ENCODE results near the gene GPR149. TPM values are rescaled to one million over a fixed set of nuclear protein-coding genes. Genes with fewer than 3 reads are reported as not detected.

GPR149 gene
- total RNA-seq, 1 donor from 2014 or later: not detected

DNA sequence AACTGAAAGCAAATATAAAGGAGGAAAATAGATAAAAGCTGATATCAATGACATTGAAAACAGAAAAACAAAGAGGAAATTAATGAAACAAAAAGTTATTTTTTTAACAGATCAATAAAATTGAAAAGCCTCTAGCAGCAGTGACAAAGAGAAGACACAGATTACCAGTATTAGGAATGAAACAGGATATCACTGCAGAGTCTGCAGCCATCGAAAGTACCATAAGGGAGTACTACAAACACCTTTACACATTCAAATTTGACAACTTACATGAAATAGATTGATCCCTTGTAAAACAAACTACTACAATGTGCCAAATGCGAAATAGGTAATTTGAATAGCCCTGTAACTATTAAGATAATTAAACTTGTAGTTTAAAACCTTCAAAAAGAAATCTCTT, 80.8 kb downstream of the GPR149 start:
- no peak for DNase-seq (ENCODE audit: low spot score)

DNA sequence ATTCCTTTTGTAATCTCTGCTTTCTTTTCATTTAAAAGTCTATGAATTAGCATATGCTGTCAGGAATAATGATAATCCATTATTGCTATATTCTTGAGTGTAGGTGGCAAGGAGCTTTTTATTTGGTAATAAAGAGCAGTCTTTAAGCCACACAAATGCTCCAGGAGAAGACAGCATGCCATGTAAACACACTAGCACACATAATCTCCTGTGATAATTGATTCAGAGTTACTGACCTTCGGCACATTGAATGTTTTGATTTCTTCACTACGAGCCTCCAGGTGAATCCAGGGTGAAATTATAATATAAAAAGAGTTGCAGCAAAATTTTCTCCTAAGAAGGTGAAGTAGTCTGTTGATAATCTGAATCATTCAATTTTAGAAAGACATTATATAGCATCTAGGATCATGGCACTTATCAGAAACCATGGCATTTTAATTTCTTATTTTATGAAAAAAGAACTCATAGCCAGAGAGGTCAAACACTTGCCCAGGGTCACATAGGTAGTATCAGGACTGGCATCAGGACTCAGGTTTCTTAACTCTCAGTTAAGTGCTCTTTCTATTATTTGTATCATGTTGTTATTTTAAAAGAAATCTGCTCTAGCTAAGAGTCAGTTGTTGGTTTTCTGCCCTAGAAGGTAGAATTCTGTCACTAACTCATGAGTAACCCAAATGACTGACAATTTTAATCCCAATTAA, 84.4 kb downstream of the GPR149 start:
- no peak for DNase-seq (ENCODE audit: low spot score)

DNA sequence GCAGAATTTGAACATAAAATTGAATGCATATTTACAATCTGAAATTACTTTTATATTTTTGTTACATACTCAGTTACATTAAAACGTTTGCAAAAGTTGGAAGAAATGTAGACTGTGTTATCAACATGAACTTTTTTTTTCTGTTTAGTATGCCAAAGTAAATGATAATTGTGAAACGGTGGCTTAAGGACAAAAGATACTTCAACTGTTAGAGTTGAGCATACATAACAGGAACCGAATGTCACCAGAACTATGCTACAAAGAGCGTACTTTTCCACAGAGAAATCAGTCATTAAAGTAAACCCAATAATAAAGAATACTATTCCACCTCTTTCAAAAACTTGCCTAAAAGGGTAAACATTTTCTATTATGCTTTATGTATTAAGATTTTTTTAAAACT, 91.4 kb downstream of the GPR149 start:
- DNase-seq (ENCODE audit: low spot score): no peak

DNA sequence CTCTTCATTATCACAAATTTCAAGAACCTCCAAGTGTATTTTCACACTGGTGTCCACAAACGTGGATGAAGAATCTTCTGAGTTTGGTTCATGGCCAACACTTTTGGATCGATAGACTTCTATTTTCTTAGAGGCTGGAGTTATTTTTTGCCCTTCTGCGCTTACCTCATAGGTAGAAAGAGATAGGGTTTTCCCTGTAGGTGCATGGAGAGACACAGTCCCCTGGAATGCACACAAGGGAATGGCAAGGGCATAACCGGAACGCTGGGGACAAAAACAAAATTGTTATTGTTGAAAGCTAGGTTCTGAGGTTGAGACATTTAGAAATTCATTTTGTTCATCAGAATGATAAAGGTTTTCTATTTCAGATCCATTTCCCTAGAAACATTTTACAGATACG, 92.0 kb downstream of the GPR149 start:
- no peak for DNase-seq (ENCODE audit: low spot score)

DNA sequence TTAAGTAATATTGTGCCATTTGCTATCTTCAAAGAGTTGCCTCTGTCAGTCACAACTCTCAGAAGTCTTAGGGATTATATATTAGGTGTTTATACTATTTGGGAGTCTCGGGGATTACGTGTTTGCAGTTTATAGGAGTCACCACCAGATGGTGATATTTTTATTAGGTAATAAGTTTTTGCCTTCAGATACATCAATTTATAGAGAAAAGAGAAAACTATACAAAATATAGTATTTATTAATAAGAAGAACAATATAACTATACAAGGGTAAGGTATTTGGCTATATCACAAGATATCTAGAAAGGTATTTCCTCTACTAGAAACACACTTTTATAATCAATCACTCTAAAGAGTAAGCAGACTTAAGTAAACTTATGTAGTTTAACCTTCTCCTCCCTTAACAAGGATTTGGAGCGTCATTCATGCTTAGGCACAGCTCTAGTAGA, 95.0 kb downstream of the GPR149 start:
- no peak for DNase-seq (ENCODE audit: low spot score)

DNA sequence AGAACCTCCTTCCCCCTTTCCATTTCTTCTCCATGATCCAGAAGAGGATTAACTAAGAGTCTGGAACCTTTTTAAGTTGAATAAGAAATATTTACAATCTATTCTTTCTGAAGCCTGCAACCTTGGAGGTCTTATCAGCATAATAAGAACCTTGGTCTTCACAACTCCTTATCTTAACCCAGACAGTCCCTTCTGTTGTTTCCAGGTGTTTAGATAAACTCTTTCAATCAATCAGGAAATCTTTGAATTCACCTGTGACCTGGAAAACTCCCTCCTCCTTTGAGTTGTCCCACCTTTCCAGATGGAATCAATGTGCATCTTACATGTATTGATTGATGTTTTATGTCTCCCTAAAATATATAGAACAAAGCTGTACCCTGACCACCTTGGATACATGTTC, 102.1 kb downstream of the GPR149 start:
- no peak for DNase-seq (ENCODE audit: low spot score)

DNA sequence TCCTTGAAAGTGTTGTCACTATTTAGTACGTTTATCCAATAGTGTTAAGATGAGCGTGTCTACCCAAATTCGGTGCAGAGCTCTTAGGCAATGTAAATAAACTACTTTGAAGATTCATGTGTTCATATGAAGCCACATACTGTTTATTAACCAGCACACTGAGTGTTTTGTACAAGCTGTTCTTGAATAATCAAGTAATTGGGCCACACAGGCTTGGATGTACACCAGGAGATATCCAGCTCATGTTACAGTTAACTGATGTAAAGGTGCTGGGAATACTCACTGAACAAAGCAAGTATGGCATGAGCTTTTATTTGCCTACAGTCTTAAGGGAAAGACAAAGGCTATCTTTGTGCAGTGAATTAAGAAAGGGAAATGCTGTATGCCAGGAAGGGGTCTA, 105.1 kb downstream of the GPR149 start:
- no peak for DNase-seq (ENCODE audit: low spot score)

DNA sequence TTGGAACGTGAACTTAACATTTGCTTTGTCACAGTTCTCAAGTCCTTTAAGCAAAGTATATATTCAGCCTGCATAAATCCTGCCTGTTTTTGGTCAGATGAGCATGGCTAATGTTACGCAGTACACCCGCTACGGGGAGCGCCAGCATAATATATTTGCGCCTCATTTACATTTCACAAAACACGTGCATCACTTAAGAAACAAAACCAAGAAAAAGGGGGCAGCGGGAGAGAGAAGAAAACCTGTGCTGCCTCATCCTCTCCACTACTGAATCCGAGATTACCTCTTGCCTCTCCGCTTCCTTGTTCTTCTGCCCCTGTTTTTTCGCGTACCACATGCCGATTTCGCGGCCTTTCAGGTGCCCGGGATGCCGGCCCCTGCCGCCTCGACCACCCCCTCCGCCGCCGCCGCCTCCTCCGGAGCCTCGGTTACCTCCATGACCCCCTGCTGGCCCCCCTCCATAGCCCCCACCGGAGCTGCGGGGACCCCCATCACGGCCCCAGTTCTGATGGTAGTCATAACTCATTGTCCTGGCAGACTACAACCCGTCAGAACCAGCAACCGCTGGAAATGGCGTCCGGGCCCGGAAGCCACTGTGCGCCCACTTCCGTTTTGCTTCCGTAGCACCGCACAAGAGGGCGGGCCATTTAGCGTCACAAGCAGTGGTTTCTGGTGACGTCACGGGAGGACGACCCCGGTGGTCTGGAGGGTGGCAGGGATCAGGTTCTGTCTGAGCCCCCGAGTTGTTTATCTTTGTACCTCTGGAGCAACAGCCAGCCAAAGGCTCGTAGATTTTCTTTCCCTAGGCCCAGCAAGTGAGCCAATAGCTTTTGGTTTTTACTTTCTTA, 105.9 kb downstream of the GPR149 start, which contains the start of gene DHX36:
TSS of gene DHX36 (minus strand) at position 597 of the 848 bp plus-strand sequence. CDS start at position 526, 71 bp downstream.
- peak; percentile 95 for DNase-seq (ENCODE audit: low spot score)

DNA sequence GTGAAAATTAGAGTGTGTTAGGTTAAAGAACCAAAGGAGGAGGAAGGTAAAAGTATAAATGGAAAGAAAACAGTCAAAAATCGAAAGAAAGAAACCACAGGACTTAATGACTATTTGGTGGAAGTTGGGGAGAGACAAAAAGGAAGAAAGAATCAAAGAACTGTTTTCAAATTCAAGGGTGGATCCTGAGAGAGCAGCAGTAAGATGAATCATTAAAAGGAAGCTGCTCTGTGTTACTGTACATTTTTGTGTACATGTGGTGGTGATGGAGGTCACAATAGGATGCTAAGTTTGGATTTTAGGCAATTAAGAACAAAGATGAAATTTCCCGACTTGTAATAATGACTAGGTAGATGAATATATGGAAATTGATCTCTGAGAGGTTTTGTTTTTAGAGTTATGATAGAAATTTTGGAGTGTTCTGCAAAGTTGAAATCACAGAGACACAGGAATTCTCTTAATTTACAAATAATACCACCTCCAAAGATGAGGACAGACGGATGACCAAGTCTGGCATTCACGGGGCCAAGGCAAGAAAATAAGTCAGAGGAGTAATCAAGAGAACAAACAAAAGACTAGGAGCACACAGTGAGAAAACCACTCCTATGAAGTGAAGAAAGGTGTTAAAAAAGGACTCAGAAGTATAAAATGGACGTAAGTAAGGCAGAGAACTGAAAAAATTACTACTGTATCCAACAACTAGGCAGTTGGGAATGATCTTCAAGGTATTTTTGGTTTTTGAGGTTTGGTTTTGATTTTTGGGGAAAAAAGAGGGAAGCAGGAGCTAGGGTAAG, 112.8 kb downstream of the GPR149 start:
- DNase-seq (ENCODE audit: low spot score): no peak

DNA sequence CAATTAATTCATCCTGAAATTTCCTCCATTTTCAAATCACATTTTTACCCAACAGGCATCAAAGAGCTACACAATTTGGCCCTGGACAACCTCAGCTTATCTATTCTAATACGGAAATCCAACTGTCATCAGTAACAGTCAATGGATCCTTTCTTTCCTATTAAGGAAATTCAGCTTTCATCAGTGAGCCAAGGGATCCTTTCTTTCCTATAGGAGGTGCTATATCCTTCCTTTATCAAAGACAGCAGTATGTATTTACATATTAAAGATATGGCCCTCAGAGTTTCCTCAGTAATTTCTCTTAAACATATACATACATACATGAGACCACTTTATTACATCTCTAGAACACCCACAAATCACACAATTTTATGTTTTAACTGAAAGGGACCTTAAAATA, 115.8 kb downstream of the GPR149 start:
- no peak for DNase-seq (ENCODE audit: low spot score)

DNA sequence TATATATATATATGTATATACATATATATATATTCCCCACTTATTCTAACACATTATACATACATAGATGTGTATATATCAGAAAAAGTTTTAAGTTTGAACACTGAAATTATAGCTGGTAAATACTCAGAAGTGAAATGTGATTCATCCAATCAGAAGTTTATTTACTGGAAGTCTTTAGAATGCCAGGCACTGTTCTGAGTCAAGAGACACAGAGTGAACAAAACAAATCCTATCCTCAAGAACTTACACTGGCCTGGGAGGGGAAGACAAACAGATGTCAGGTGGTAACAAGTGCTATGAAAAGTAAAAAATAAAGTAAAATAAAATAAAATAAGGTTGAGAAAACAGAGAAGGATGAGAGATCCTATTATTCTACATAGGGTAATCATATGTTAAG, 119.2 kb downstream of the GPR149 start:
- DNase-seq (ENCODE audit: low spot score): no peak

DNA sequence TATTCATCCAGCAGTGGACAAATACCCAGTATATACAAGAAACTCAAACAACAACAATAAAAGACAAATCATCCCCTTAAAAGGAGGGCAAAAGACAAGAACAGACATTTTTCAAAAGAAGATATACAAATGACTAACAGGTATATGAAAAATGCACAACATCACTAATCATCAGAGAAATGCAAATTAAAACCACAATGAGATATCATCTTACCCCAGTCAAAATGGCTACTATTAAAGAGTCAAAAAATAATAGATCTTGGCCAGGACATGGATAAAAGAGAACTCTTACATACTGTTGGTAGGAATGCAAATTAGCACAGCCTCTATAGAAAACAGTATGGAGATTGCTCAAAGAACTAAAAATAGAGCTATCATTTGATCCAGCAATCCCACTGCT, 122.6 kb downstream of the GPR149 start:
- DNase-seq (ENCODE audit: low spot score): no peak

DNA sequence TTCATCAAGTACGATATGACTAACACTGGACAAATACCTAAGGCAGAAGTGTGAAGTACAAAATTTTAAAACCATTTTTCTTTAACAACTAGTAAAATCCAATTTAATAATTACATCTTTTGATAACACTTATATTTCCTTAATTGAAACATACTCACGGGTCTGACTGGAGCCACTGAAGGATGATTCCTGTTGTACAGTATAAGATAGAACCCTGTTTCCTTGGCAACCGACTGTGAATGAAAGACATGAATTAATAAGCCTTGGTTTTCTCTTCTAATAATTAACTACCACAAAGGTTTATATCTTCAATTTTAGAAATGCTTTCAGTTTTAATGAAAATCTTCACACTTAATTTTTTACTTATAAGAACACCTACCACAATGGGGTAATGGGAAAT, 125.1 kb downstream of the GPR149 start:
- no peak for DNase-seq (ENCODE audit: low spot score)

DNA sequence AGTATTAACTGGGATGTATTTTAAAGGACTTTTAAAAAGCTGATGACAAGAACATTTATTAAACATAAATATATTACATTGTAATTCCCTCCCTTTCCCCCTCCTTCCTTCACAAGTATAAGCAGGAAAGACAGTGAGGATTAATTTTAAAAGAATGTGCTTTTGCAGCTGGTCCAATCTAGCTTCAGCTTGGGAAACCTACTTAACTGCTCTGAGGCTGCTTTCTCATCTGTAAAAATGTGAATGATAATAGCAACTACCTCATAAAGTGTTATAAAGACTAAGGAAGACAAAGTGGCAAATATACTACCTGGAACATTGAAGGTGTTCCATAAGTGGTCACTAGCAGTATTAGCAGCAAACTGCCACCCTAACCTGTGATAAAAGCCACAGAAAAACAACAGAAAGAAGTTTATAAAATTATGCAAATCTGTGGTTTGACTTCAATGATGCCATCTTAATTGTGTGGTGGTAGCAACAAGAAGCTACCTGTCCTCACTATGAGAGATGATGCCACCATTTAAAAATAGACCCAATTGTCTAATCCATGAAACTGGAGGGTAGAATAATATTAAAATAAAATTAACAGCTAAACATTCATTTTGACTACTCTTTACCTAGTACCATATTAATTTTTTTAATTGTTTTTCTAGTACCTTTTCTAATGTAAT, 125.7 kb downstream of the GPR149 start:
- no peak for DNase-seq (ENCODE audit: low spot score)

DNA sequence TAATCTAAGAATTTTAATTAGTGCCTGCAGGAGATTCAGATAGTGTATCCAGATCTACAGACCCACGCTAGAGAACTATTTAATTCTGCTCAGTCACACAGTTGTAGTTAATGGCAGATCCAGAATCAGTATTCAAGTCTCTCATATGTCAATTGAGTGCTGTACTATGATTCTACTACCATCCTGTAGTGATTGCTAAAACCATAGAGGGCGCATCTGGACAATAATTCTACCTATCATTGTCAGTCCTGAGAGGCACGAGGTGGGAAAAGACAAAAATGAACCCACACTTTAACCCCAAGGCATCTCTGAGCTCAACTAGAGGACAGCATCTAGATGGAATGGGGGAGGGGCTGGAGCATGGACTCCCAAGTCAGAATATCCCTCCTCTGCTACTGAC, 128.4 kb downstream of the GPR149 start:
- DNase-seq (ENCODE audit: low spot score): no peak

DNA sequence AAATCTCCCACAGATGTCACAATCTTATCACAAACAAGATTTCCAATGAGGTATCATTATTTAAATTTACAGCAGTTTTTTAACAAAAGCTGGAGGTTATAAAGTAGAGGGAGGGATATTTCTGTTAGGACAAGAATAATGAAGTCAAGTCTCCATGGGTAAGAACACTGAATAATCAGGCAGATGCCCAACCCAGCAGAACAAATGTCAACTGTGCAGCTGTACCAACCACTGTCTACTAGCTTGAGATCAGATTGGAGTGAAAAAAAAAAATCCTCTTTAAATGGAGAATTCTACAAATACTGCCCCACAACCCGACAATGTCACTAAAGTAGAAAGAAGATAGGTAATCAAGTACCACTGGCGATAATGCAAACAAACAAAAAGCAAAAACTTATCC, 136.0 kb downstream of the GPR149 start:
- DNase-seq (ENCODE audit: low spot score): no peak

DNA sequence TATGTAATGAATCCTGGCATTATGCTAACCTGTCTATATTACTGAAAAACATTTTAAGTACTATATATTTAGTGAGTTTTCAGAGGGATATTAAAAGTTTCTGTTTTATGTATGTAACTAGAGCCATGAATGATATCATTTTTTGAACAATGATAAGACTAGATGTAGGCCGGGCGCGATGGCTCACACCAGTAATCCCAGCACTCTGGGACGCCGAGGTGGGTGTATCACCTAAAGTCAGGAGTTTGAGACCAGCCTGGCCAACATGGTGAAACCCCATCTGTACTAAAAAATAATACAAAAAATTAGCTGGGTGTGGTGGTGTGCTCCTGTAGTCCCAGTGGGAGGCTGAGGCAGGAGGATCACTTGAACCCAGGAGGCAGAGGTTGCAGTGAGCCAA, 139.8 kb downstream of the GPR149 start:
- DNase-seq (ENCODE audit: low spot score): no peak

All from mesenteric fat pad (tissue), 1 donor.